Measurements from ENCODE around the gene RGS19.

- TF ChIP-seq POLR2A (IDR thresholded peaks at IDR 0.05) (no peak), EP300 (IDR thresholded peaks at IDR 0.05) (no peak), POLR2AphosphoS5 (IDR thresholded peaks at IDR 0.05) (no peak)
- TF ChIP-seq, protein P1, sequence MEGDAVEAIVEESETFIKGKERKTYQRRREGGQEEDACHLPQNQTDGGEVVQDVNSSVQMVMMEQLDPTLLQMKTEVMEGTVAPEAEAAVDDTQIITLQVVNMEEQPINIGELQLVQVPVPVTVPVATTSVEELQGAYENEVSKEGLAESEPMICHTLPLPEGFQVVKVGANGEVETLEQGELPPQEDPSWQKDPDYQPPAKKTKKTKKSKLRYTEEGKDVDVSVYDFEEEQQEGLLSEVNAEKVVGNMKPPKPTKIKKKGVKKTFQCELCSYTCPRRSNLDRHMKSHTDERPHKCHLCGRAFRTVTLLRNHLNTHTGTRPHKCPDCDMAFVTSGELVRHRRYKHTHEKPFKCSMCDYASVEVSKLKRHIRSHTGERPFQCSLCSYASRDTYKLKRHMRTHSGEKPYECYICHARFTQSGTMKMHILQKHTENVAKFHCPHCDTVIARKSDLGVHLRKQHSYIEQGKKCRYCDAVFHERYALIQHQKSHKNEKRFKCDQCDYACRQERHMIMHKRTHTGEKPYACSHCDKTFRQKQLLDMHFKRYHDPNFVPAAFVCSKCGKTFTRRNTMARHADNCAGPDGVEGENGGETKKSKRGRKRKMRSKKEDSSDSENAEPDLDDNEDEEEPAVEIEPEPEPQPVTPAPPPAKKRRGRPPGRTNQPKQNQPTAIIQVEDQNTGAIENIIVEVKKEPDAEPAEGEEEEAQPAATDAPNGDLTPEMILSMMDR (IDR thresholded peaks at IDR 0.05), result no peak
Measured at GRCh38 chr20:64051561-64052325, 27.6 kb downstream of the RGS19 start.

All from gastroesophageal sphincter (tissue), 3 donors.